Measurements from ENCODE around the gene VMAC.

- TF ChIP-seq, protein P1, sequence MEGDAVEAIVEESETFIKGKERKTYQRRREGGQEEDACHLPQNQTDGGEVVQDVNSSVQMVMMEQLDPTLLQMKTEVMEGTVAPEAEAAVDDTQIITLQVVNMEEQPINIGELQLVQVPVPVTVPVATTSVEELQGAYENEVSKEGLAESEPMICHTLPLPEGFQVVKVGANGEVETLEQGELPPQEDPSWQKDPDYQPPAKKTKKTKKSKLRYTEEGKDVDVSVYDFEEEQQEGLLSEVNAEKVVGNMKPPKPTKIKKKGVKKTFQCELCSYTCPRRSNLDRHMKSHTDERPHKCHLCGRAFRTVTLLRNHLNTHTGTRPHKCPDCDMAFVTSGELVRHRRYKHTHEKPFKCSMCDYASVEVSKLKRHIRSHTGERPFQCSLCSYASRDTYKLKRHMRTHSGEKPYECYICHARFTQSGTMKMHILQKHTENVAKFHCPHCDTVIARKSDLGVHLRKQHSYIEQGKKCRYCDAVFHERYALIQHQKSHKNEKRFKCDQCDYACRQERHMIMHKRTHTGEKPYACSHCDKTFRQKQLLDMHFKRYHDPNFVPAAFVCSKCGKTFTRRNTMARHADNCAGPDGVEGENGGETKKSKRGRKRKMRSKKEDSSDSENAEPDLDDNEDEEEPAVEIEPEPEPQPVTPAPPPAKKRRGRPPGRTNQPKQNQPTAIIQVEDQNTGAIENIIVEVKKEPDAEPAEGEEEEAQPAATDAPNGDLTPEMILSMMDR (IDR thresholded peaks at IDR 0.05; ENCODE audit: insufficient read depth, low read depth, low read length), result no peak
- TF ChIP-seq EZH2 (IDR thresholded peaks at IDR 0.05; ENCODE audit: insufficient read depth, low read length), result no peak
Observed at GRCh38 chr19:5915782-5916165, 11.1 kb downstream of the VMAC start.
